Measurements from ENCODE around the gene MAP2K5. TPM values are rescaled to one million over a fixed set of nuclear protein-coding genes. Genes with fewer than 3 reads are reported as not detected.

The MAP2K5 gene
- total RNA-seq, 1 donor from 2014 or later: 26.7 TPM

GRCh38 chr15:67554580-67554979 is 12.1 kb downstream of the MAP2K5 start:
- DNase-seq: no peak
- Mint-ChIP-seq H3K27me3 (no peaks in the 10 kb centered on the region), H3K9me3 (peaks cover 3% of the 10 kb centered on the region), H3K27ac (no peak overlapping the region), H3K4me1 (peaks cover 9% of the 10 kb centered on the region), H3K36me3 (ENCODE audit: low read depth) (peaks cover 52% of the 10 kb centered on the region), H3K4me3 (no peak overlapping the region)
- ChIA-PET CTCF (no interaction called here), POLR2A (interaction anchor here (0.5 kb wide), 1 partner anchor 12 kb away, joined by 7 read pairs; no protein-coding TSS in a partner anchor)
- ATAC-seq (ENCODE audit: low read depth): no peak
- TF ChIP-seq, protein P1, sequence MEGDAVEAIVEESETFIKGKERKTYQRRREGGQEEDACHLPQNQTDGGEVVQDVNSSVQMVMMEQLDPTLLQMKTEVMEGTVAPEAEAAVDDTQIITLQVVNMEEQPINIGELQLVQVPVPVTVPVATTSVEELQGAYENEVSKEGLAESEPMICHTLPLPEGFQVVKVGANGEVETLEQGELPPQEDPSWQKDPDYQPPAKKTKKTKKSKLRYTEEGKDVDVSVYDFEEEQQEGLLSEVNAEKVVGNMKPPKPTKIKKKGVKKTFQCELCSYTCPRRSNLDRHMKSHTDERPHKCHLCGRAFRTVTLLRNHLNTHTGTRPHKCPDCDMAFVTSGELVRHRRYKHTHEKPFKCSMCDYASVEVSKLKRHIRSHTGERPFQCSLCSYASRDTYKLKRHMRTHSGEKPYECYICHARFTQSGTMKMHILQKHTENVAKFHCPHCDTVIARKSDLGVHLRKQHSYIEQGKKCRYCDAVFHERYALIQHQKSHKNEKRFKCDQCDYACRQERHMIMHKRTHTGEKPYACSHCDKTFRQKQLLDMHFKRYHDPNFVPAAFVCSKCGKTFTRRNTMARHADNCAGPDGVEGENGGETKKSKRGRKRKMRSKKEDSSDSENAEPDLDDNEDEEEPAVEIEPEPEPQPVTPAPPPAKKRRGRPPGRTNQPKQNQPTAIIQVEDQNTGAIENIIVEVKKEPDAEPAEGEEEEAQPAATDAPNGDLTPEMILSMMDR (IDR thresholded peaks at IDR 0.05): no peak
- intact Hi-C loops (cut with micrococcal nuclease): no loop called here

- Mint-ChIP-seq H3K4me3 (no peak overlapping the region), H3K9me3 (peaks cover 3% of the 10 kb centered on the region), H3K4me1 (peaks cover 14% of the 10 kb centered on the region), H3K27ac (no peak overlapping the region), H3K36me3 (ENCODE audit: low read depth) (peaks cover 44% of the 10 kb centered on the region), H3K27me3 (no peaks in the 10 kb centered on the region)
- ATAC-seq (ENCODE audit: low read depth) (no peak), DNase-seq (no peak)
- TF ChIP-seq, protein P1 (IDR thresholded peaks at IDR 0.05): no peak
- ChIA-PET POLR2A (interaction anchor here (0.7 kb wide), 1 partner anchor 1263 kb away, joined by 4 read pairs; no protein-coding TSS in a partner anchor), CTCF (no interaction called here)
- intact Hi-C loops (cut with micrococcal nuclease): no loop called here
Observed at GRCh38 chr15:67556976-67557570, 14.6 kb downstream of the MAP2K5 start.

DNA sequence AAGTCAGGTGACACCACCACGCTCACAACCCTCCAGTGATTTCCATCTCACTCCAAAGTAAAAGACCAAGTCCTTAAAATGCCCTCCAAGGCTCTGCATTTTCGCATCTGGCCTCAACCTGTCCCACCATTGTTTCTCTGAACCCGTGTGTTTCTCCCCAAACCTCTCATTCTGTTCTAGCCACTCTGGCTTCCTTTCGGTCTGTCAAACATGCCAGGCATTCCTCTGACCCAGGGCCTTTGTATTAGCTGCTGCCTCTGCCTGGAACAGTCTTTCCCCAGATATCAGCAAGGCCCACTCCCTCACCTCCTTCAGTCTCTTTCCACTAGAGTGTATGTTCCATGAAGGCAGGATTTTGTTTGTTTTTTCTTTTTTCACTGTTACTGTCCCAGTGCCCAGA is 16.0 kb downstream of the MAP2K5 start:
- H3K27me3 Mint-ChIP-seq: no peaks in the 10 kb centered on the region
- H3K9me3 Mint-ChIP-seq: peaks cover 3% of the 10 kb centered on the region
- DNase-seq (no peak), ATAC-seq (ENCODE audit: low read depth) (no peak)
- intact Hi-C loops (cut with micrococcal nuclease): no loop called here
- TF ChIP-seq, protein P1 (IDR thresholded peaks at IDR 0.05): no peak
- H3K4me1 Mint-ChIP-seq: peaks cover 16% of the 10 kb centered on the region
- no peak overlapping the region for H3K4me3 Mint-ChIP-seq
- ChIA-PET CTCF (no interaction called here), POLR2A (no interaction called here)
- H3K36me3 Mint-ChIP-seq (ENCODE audit: low read depth): peaks cover 42% of the 10 kb centered on the region
- no peak overlapping the region for H3K27ac Mint-ChIP-seq

GRCh38 chr15:67559158-67559557 is 16.7 kb downstream of the MAP2K5 start:
- DNase-seq (no peak), ATAC-seq (ENCODE audit: low read depth) (no peak)
- no peak overlapping the region for H3K27ac Mint-ChIP-seq
- TF ChIP-seq, protein P1 (IDR thresholded peaks at IDR 0.05): no peak
- no peaks in the 10 kb centered on the region for H3K27me3 Mint-ChIP-seq
- intact Hi-C loops (cut with micrococcal nuclease): no loop called here
- peaks cover 49% of the 10 kb centered on the region for H3K36me3 Mint-ChIP-seq (ENCODE audit: low read depth)
- ChIA-PET POLR2A (no interaction called here), CTCF (no interaction called here)
- peaks cover 3% of the 10 kb centered on the region for H3K9me3 Mint-ChIP-seq
- H3K4me3 Mint-ChIP-seq: no peak overlapping the region
- peaks cover 20% of the 10 kb centered on the region for H3K4me1 Mint-ChIP-seq

DNA sequence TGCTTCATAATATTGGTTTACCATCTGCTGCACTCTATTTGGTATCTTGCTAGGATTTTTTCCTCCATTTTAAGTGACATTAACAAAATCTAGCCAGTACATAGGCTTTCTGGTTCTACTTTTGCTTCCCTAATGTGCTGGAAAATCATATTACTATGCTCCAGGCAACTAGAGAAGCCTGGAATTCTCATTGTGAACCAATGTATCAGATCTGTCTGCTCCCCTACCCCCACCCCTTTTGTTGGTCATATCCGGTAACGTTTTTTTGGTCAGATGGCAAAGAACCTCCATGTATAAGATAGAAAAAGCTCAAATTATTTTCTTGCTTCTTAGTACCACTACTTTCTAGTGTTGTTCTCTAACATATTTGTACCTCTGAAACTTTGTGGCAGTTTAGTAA is 17.1 kb downstream of the MAP2K5 start:
- POLR2A ChIA-PET: no interaction called here

More for the DNA sequence above, 17.1 kb downstream of the MAP2K5 start:
- TF ChIP-seq, protein P1 (IDR thresholded peaks at IDR 0.05): no peak
- Mint-ChIP-seq H3K27ac (no peak overlapping the region), H3K4me1 (peaks cover 24% of the 10 kb centered on the region), H3K36me3 (ENCODE audit: low read depth) (peaks cover 52% of the 10 kb centered on the region), H3K27me3 (no peaks in the 10 kb centered on the region), H3K4me3 (no peak overlapping the region), H3K9me3 (peaks cover 3% of the 10 kb centered on the region)
- intact Hi-C loops (cut with micrococcal nuclease): no loop called here
- DNase-seq (no peak), ATAC-seq (ENCODE audit: low read depth) (no peak)
- CTCF ChIA-PET: interaction anchor here (1.3 kb wide), 1 partner anchor 102 kb away, joined by 3 read pairs; no protein-coding TSS in a partner anchor
